Activated T-helper 2 cell treated with anti-CD3 and anti-CD28 coated beads, Interferon-gamma antibody, Interleukin-2, Interleukin-4, amounts not matched to agents 10 μg/mL and 5 μg/mL and 100 μg/mL, durations not matched to agents 14 hours and 24 hours and 36 hours (primary cell): Measurements from ENCODE around the gene TM4SF1. TPM values are rescaled to one million over a fixed set of nuclear protein-coding genes. Genes with fewer than 3 reads are reported as not detected.
"Not testable (repeated sequence)": the region's sequence is repeated elsewhere in the genome, so short reads cannot be mapped to it uniquely, and the experiment has no call there.

Experiments
- DNase-seq: peaks from one replicate; pipeline ENCODE4 v3.0.0; 2021; ENCODE audit warnings: low spot score
- H3K27ac Mint-ChIP-seq: one replicate; pipeline ENCODE4 v1.8.0; 2021; ENCODE audit warnings: mixed read lengths
- H3K27me3 Mint-ChIP-seq: one replicate; pipeline ENCODE4 v1.8.0; 2021; ENCODE audit warnings: low read depth, mixed read lengths
- H3K36me3 Mint-ChIP-seq: one replicate; pipeline ENCODE4 v1.8.0; 2021; ENCODE audit warnings: low read depth, mixed read lengths
- H3K4me1 Mint-ChIP-seq: one replicate; pipeline ENCODE4 v1.8.0; 2021; ENCODE audit warnings: low read depth, mixed read lengths
- H3K4me3 Mint-ChIP-seq: one replicate; pipeline ENCODE4 v1.8.0; 2021; ENCODE audit warnings: low read depth, mild to moderate bottlenecking, moderate library complexity, mixed read lengths
- H3K9me3 Mint-ChIP-seq: one replicate; pipeline ENCODE4 v1.8.0; 2021; ENCODE audit warnings: mixed read lengths
- intact Hi-C: fragments of 100-400 bp; cut with micrococcal nuclease; formaldehyde crosslinking; loops from one replicate; pipeline ENCODE4 v1.15.1; 2023
- total RNA-seq: library from RNA; stranded (reverse); gene quantifications from 2 replicates; pipeline ENCODE4 v1.2.3, GENCODE V29; 2022

The TM4SF1 gene
- total RNA-seq, 1 donor from 2014 or later: not detected

DNA sequence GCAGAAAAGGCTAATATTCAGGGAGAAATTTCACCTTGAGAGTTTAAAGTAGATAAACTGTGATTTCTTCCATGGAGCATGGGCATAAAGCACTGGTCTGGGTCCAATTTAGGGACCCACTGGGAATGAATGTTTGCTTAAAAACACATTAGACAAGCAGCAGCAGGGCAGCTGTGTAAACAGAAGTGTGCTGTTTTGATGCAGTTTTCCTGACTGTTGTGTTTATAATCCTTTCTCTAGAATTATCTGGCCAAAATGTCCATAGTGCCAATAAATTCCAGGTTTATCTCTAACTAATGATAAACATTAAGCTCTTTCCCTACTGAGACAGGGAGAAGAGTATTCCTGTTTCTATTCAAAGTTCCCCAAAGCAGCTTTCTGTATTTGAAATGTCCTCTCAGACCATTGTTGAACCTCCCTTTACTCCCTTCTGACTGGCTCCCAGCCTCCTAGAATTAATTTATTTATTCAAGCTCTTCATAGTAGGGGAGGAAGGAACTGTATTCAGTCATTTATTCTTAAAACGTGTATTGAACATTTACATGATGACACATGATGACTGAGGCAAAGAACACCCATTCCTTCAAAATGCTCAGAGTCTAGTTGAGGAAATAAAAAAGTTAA, 37.0 kb downstream of the TM4SF1 start:
- no peaks in the 10 kb centered on the region for H3K4me1 Mint-ChIP-seq
- H3K27ac Mint-ChIP-seq: no peak overlapping the region
- H3K36me3 Mint-ChIP-seq: no peaks in the 10 kb centered on the region
- no peaks in the 10 kb centered on the region for H3K9me3 Mint-ChIP-seq
- peaks cover 19% of the 10 kb centered on the region for H3K27me3 Mint-ChIP-seq
- intact Hi-C loops: no loop called here
- no peak for DNase-seq
- H3K4me3 Mint-ChIP-seq: no peak overlapping the region

DNA sequence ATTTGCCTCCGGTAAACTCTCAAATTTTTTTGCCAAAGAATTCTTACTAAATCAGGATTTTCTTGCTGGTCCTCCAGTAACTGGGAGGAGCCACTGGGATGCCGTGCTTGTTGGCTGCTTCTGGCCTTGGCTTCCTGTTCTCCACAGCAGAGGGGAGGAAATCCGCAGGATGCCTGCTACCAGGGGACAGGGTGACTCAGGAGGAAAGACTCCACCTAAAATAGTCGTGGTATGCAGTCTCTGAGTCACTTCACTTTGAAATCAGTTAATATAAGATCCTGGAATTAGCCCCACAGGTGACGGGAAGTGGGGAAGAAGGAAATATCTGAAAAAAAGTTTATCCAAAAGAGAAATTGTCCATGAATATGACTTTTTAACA, 37.5 kb downstream of the TM4SF1 start:
- Mint-ChIP-seq H3K27ac (no peak overlapping the region), H3K27me3 (peaks cover 15% of the 10 kb centered on the region), H3K9me3 (no peaks in the 10 kb centered on the region), H3K4me1 (no peaks in the 10 kb centered on the region), H3K36me3 (no peaks in the 10 kb centered on the region), H3K4me3 (no peak overlapping the region)
- intact Hi-C loops: no loop called here
- no peak for DNase-seq

DNA sequence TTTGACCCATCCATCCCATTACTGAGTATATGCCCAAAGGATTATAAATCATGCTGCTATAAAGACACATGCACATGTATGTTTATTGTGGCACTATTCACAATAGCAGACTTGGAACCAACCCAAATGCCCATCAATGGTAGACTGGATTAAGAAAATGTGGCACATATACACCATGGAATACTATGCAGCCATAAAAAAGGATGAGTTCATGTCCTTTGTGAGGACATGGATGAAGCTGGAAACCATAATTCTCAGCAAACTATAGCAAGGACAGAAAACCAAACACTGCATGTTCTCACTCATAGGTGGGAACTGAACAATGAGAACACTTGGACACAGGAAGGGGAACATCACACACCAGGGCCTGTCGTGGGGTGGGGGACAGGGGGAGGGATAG, 40.0 kb downstream of the TM4SF1 start:
- H3K9me3 Mint-ChIP-seq, H3K36me3 Mint-ChIP-seq, DNase-seq, H3K4me3 Mint-ChIP-seq, H3K4me1 Mint-ChIP-seq, H3K27ac Mint-ChIP-seq, intact Hi-C loops: not testable (repeated sequence)
- H3K27me3 Mint-ChIP-seq: peaks cover 15% of the 10 kb centered on the region

DNA sequence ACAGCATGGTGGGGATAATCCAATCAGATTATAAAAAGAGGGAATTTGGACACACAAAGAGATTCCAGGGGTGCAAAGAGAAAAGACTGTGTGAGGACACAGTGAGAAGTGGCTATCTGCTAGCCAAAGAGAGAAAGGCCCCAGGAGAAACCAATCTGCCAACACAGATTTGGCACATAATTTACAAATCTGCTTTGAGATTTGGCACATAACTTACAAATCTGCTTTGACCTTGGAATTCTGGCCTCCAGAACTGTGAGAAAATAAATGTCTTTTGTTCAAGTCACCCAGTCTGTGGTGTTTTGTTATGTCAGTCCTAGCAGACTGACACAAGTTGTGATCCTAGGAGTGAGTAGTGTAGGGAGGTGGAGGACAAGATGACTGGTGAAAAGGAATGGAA, 40.5 kb downstream of the TM4SF1 start:
- H3K4me3 Mint-ChIP-seq: no peak overlapping the region
- DNase-seq: no peak
- H3K27ac Mint-ChIP-seq: no peak overlapping the region
- H3K9me3 Mint-ChIP-seq: no peaks in the 10 kb centered on the region
- H3K27me3 Mint-ChIP-seq: peaks cover 15% of the 10 kb centered on the region
- intact Hi-C loops: no loop called here
- no peaks in the 10 kb centered on the region for H3K36me3 Mint-ChIP-seq
- no peaks in the 10 kb centered on the region for H3K4me1 Mint-ChIP-seq

DNA sequence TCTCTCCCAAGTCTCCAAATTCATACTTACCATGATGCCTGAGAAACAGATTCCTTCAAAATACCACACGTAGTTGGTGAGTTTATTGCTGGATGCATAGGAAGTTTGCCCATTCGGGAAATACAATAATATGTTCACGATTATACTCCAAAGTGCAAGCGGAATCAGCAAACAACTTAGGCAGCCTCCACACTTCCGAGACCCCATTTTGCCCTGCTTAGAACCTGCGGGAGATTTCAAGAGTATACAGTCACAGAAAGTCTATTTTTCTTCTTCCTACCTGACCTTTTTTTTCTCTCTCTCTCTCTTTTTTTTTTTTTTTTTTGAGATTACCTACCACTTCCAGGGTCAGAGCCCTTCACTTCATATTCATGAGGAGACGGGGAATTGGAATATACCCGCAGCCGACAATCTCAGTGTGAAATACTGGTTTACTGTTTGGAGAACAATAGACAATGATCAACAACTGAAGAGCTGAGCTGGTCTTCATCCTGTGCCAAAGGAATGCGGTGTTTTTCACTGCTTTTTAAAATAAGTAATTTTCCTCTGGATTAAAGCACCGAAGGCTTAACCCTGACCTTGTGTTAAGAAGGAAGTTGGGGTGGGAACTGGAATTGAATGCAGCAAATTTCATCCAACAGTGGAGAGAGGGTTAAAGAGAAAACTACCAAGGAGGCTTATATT, 44.1 kb downstream of the TM4SF1 start, which contains the start of gene TM4SF18:
Gene TM4SF18 (minus strand): TSS at position 461 of the 684 bp plus-strand sequence. CDS start 254 bp downstream, at position 207.
- H3K9me3 Mint-ChIP-seq: no peaks in the 10 kb centered on the region
- intact Hi-C loops: no loop called here
- no peaks in the 10 kb centered on the region for H3K36me3 Mint-ChIP-seq
- peaks cover 21% of the 10 kb centered on the region for H3K27me3 Mint-ChIP-seq
- no peak for DNase-seq
- no peak within 1 kb of the TSS for H3K27ac Mint-ChIP-seq
- H3K4me3 Mint-ChIP-seq: no peak within 1 kb of the TSS
- no peaks in the 10 kb centered on the region for H3K4me1 Mint-ChIP-seq

DNA sequence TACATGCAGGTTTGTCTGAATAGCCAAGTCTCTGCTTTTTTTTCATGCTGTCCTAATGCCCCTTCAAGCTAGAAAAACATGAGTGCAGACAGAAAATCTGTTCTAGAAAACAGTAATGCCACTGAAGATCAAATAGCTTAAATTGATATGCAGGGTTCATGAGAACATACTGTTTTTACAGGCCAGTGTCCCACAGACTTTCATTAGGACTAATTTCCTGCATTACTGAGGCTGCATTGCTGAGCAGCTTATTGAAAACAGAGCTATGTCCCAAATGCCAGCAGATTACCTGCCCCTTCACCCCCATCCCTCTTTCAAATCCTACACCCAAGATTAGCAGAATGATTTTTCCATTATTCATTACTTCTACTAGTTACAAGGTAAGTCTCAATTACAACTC, 44.7 kb downstream of the TM4SF1 start:
- intact Hi-C loops: no loop called here
- H3K27me3 Mint-ChIP-seq: peaks cover 21% of the 10 kb centered on the region
- H3K36me3 Mint-ChIP-seq: no peaks in the 10 kb centered on the region
- no peaks in the 10 kb centered on the region for H3K9me3 Mint-ChIP-seq
- H3K4me3 Mint-ChIP-seq: no peak overlapping the region
- H3K4me1 Mint-ChIP-seq: no peaks in the 10 kb centered on the region
- H3K27ac Mint-ChIP-seq: no peak overlapping the region
- DNase-seq: no peak

DNA sequence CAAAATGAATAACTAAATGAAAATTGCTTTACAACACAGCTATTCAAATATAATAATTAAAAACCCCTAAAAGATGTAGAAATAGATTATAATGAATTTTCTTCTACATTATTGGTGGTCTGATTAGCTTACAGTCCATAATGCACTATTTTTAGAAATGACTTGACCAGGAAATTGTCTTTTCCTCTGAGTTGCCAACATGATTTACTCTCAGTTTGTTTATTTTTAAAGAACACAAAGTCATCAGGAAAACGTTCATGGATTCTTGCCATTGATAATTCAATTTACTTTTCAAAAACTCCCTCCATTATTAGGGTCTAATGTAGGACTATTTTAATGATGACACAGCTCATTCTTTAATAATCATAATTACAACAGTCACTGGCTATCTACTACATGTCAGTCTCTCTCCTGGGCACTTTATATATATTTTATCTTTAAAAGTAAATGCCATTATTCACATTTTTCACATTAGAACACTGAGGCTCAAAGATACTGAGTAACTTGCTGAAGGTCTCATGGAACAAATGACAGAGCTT, 45.2 kb downstream of the TM4SF1 start:
- H3K4me1 Mint-ChIP-seq: no peaks in the 10 kb centered on the region
- H3K9me3 Mint-ChIP-seq: no peaks in the 10 kb centered on the region
- no peak overlapping the region for H3K4me3 Mint-ChIP-seq
- intact Hi-C loops: no loop called here
- peaks cover 21% of the 10 kb centered on the region for H3K27me3 Mint-ChIP-seq
- H3K27ac Mint-ChIP-seq: no peak overlapping the region
- no peak for DNase-seq
- H3K36me3 Mint-ChIP-seq: no peaks in the 10 kb centered on the region

DNA sequence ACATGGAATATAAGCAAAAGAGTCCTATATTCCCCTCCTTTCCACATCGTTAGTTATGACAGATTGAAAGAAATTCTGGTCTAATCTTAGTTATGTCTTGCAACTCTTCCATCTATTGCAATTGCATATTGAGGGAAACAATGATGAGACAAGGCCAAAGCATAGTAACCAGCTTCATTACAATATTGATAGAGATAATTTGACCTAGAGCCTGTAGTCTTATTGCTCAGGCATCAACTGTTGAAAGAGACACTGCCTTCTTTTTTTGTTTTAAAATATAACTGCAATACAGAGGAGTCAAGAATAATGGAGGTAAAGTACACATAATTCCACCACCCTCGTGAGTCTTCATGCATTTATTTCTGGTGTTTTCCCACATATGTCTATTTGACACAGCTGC, 46.1 kb downstream of the TM4SF1 start:
- H3K36me3 Mint-ChIP-seq: no peaks in the 10 kb centered on the region
- no peak overlapping the region for H3K27ac Mint-ChIP-seq
- H3K9me3 Mint-ChIP-seq: no peaks in the 10 kb centered on the region

DNA sequence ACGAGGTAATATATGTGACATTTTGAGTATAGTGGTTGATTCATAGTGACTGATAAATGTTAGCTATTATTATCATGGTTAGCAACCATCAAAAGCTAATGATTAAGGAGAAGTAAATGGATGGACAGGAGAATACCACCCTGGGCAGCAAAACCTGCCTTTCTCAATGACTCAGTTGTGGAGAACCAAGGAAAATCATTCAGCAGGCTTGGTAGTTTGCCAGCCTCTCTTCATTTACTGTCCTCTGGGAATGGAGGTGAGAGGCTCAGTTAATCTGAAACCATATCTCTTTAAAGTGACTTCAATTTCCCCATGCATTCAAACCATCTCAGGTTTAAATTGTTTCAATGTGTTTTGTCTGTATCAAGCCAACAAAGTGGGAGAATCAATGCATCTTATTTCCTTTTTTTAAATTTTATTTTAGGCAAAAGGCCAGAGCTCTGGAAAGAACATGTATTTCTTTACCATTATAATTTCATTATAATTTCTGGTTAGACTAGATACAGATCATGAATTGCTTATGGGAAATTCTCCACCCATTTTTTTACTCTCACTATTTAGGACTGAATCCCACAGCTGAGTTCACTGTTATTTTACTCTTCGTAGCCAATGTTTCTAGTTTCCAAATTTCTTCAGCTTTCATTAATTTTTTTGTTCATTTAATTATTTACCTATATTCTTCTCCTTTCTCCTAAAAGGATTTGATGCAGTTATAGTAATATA, 46.7 kb downstream of the TM4SF1 start:
- H3K9me3 Mint-ChIP-seq: no peaks in the 10 kb centered on the region
- DNase-seq: no peak
- no peak overlapping the region for H3K4me3 Mint-ChIP-seq
- peaks cover 25% of the 10 kb centered on the region for H3K27me3 Mint-ChIP-seq
- no peaks in the 10 kb centered on the region for H3K36me3 Mint-ChIP-seq
- intact Hi-C loops: no loop called here
- no peaks in the 10 kb centered on the region for H3K4me1 Mint-ChIP-seq
- no peak overlapping the region for H3K27ac Mint-ChIP-seq

More for the DNA sequence above, 46.1 kb downstream of the TM4SF1 start:
- DNase-seq: no peak
- no peak overlapping the region for H3K4me3 Mint-ChIP-seq
- H3K4me1 Mint-ChIP-seq: no peaks in the 10 kb centered on the region
- intact Hi-C loops: no loop called here
- H3K27me3 Mint-ChIP-seq: peaks cover 24% of the 10 kb centered on the region

DNA sequence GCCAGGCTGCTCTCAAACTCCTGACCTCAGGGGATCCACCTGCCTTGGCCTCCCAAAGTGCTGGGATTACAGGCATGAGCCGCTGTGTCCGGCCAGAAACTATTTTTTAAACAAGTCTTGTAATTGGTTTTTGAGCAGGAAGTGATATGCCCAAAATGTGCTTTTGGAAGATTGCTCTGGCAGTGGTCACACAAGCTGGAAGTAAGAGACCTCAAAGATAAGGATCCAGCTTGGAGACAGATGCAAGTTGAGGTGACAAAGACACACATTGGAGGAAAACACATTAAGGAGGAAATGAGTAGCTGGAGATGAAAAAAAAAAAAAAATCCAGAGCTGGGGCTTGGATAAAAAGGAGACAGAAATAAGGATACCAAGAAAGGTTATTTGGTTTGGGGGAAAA, 50.3 kb downstream of the TM4SF1 start:
- no peak overlapping the region for H3K4me3 Mint-ChIP-seq
- H3K27ac Mint-ChIP-seq: no peak overlapping the region
- no peaks in the 10 kb centered on the region for H3K4me1 Mint-ChIP-seq
- H3K27me3 Mint-ChIP-seq: peaks cover 21% of the 10 kb centered on the region
- no peak for DNase-seq
- H3K9me3 Mint-ChIP-seq: no peaks in the 10 kb centered on the region
- H3K36me3 Mint-ChIP-seq: no peaks in the 10 kb centered on the region
- intact Hi-C loops: no loop called here

DNA sequence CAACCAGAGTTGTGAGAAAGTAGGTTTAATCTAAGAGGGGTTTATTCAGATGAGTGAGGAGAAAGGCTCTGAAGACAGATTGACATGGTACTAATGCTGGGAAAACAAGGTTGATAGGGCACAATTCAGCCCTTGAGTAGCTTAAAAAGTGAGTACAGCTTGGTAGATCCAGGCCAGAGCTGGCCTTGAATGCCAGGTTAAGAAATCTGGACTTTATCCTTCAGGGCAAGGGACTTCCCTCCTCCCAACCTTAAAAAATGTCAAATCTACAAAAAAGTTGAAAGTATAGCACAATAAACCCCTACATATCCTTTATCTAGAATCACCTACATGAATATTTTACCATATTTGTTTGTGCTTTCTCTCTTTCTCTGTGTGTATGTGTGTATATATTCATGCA, 51.9 kb downstream of the TM4SF1 start:
- Mint-ChIP-seq H3K4me1 (no peaks in the 10 kb centered on the region), H3K4me3 (no peak overlapping the region), H3K27ac (no peak overlapping the region), H3K9me3 (no peaks in the 10 kb centered on the region), H3K27me3 (peaks cover 24% of the 10 kb centered on the region), H3K36me3 (no peaks in the 10 kb centered on the region)
- intact Hi-C loops: no loop called here
- no peak for DNase-seq

DNA sequence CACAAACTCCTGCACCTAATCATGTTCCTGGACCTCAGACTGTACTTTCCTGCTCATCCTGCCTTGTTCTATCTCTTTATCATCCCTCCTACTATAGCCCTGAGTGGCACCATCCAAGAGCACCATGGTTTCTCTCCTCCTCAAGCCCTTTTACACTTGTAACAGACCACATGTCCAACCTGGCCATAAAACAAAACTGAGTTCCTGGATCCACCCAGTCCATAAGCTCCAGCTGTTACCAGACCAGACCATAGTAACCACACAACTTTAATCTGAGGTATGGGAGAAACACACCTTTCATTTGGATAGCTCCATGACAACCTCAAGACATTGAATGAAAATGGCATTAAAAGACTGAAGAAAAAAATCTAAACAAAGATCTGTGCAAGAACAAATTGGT, 53.1 kb downstream of the TM4SF1 start:
- peaks cover 16% of the 10 kb centered on the region for H3K27me3 Mint-ChIP-seq
- intact Hi-C loops: no loop called here
- no peaks in the 10 kb centered on the region for H3K4me1 Mint-ChIP-seq
- H3K36me3 Mint-ChIP-seq: no peaks in the 10 kb centered on the region
- no peak overlapping the region for H3K4me3 Mint-ChIP-seq
- no peak for DNase-seq
- no peaks in the 10 kb centered on the region for H3K9me3 Mint-ChIP-seq
- no peak overlapping the region for H3K27ac Mint-ChIP-seq

DNA sequence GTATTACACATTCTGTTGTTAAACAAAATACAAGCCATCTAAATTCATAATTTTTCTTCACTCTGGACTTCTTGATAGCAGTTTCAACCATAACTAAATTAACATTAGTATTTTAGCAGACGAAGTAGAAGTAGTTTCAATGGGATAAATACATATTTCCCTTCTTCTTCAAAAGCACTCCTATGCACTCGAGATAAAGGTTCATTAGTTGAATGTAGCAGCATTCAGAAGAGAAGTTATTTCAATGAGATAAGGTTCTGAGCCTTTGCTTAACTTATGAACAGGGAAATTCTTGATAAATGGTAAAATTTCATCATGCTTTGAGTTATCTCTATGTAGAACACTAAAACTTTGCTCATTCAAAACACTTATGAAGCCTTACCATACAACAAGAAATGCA, 55.8 kb downstream of the TM4SF1 start:
- Mint-ChIP-seq H3K9me3 (no peaks in the 10 kb centered on the region), H3K36me3 (no peaks in the 10 kb centered on the region), H3K4me3 (no peak overlapping the region), H3K27me3 (peaks cover 16% of the 10 kb centered on the region), H3K4me1 (no peaks in the 10 kb centered on the region), H3K27ac (no peak overlapping the region)
- intact Hi-C loops: no loop called here
- no peak for DNase-seq
